Measurements from ENCODE around the gene UTP20. TPM values are rescaled to one million over a fixed set of nuclear protein-coding genes. Genes with fewer than 3 reads are reported as not detected.
"Not testable (repeated sequence)": the region's sequence is repeated elsewhere in the genome, so short reads cannot be mapped to it uniquely, and the experiment has no call there.

UTP20 gene
- total and polyA plus RNA-seq, 2 experiments from 2014 or later, result 2.0 to 11.6 TPM

DNA sequence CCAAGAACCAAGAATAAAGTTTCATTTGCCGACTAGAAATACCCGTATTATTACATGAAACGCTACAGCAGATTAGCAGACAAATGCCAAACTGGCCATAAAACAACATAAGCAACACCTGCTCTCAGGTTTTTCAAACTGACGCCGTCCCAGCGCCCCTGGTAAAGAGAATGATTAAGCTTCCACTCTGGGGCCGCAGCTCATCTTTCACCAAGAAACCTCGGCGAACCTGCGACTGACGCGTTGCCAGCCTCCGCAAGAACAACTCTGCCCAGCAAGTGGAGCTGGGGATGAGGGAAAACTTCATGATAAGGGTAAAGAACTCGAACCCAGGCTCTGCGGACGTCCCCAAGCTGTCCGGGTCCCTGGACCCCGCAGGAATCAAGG, 127.1 kb downstream of the UTP20 start:
- peaks cover 2% of the 10 kb centered on the region for H3K27me3 ChIP-seq
- TF ChIP-seq, protein P1, sequence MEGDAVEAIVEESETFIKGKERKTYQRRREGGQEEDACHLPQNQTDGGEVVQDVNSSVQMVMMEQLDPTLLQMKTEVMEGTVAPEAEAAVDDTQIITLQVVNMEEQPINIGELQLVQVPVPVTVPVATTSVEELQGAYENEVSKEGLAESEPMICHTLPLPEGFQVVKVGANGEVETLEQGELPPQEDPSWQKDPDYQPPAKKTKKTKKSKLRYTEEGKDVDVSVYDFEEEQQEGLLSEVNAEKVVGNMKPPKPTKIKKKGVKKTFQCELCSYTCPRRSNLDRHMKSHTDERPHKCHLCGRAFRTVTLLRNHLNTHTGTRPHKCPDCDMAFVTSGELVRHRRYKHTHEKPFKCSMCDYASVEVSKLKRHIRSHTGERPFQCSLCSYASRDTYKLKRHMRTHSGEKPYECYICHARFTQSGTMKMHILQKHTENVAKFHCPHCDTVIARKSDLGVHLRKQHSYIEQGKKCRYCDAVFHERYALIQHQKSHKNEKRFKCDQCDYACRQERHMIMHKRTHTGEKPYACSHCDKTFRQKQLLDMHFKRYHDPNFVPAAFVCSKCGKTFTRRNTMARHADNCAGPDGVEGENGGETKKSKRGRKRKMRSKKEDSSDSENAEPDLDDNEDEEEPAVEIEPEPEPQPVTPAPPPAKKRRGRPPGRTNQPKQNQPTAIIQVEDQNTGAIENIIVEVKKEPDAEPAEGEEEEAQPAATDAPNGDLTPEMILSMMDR (IDR thresholded peaks at IDR 0.05; ENCODE audit: poor library complexity), result no peak
- no peak for TF ChIP-seq EZH2phosphoT487 (IDR thresholded peaks at IDR 0.05; ENCODE audit: low read depth, severe bottlenecking, unreplicated experiment)
- TF ChIP-seq EZH2 (IDR thresholded peaks at IDR 0.05; ENCODE audit: borderline replicate concordance), result no peak
- peaks cover 25% of the 10 kb centered on the region for H4K20me1 ChIP-seq (ENCODE audit: insufficient read depth, poor library complexity, severe bottlenecking)
- H3K9me2 ChIP-seq (replicated peaks; ENCODE audit: insufficient read depth), result no peaks in the 10 kb centered on the region
- peak overlapping the region; percentile 96 for H3K27ac ChIP-seq
- 1% methylated on average over 18 of the region's 18 CpGs for WGBS (ENCODE audit: low lambda C conversion rate, missing lambda C conversion rate)
- peak overlapping the region; percentile 86 for H3K4me2 ChIP-seq
- H3K9me3 ChIP-seq (ENCODE audit: low read depth), result no peaks in the 10 kb centered on the region
- DNase-seq (ENCODE audit: low spot score), result peak; percentile 56
- peaks cover 8% of the 10 kb centered on the region for H3K4me1 ChIP-seq (ENCODE audit: insufficient read depth)
- peak overlapping the region; percentile 95 for H2AFZ ChIP-seq
- no peaks in the 10 kb centered on the region for H3K36me3 ChIP-seq (replicated peaks; ENCODE audit: insufficient read depth, low read depth)
- H3K79me2 ChIP-seq, result peaks cover 54% of the 10 kb centered on the region
- H3K4me3 ChIP-seq, result peak overlapping the region; percentile 75

DNA sequence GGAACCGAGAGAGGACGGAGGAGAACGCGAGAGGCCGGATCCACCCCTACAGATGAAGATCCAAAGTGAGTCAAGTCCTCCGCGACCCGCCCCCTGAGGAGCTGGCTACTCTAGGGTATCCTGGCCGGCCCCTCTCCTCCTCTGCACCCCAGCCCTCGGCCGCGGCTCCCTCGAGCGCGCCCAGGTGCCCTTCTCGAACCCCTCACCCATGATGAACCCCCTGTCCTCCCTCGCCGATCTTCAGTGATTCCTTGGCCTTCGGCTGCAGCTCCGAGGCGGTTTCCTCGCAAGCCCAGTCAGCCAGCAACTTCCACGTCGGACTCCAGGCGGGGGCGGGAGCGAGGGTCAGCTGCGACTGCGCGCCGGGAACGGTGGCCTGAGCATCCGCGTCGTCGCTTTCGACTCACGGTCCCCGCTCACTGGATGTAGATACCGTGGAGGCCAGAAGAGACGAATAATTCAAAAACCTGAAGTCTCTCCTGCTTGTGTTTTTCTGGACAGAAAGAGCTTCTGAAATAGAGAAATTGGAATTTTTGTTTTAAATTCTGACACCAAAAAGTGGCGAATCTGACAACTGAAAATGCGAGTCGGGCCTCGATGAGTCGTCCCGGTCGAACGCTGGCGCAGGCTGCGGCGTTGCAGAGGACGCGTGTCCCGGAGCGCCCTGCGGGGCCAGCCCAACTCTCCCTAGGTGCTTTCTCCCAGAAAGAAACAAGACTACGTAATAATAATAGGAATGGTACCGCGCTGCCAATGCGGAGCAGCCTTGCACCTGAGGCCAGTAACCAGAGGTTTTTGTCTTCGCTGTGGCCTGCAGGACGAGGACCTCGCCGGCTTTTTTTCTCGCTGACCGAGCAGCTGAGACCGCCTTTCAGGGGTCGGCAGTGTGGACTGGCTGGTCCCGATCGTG, 127.8 kb downstream of the UTP20 start, which contains the start of gene ARL1:
TSS of gene ARL1 (minus strand) at position 337 of the 910 bp plus-strand sequence. CDS start at position 210, 127 bp downstream.
- H3K4me1 ChIP-seq (ENCODE audit: insufficient read depth), result peaks cover 8% of the 10 kb centered on the region
- H4K20me1 ChIP-seq (ENCODE audit: insufficient read depth, poor library complexity, severe bottlenecking), result peaks cover 22% of the 10 kb centered on the region
- no peaks in the 10 kb centered on the region for H3K9me2 ChIP-seq (replicated peaks; ENCODE audit: insufficient read depth)
- TF ChIP-seq, protein P1 (IDR thresholded peaks at IDR 0.05; ENCODE audit: poor library complexity), result no peak
- TF ChIP-seq EZH2 (IDR thresholded peaks at IDR 0.05; ENCODE audit: borderline replicate concordance), result no peak
- no peak for TF ChIP-seq EZH2phosphoT487 (IDR thresholded peaks at IDR 0.05; ENCODE audit: low read depth, severe bottlenecking, unreplicated experiment)
- DNase-seq (ENCODE audit: low spot score), result peak; percentile 92
- under 1% methylated on average over 68 of the region's 71 CpGs for WGBS (ENCODE audit: low lambda C conversion rate, missing lambda C conversion rate)
- H3K36me3 ChIP-seq (replicated peaks; ENCODE audit: insufficient read depth, low read depth), result no peaks in the 10 kb centered on the region
- H2AFZ ChIP-seq, result peak within 1 kb of the TSS; percentile 95
- peak within 1 kb of the TSS; percentile 86 for H3K4me2 ChIP-seq
- peaks cover 3% of the 10 kb centered on the region for H3K27me3 ChIP-seq
- peak within 1 kb of the TSS; percentile 96 for H3K27ac ChIP-seq
- H3K79me2 ChIP-seq, result peaks cover 47% of the 10 kb centered on the region
- H3K4me3 ChIP-seq, result peak within 1 kb of the TSS; percentile 75
- H3K9me3 ChIP-seq (ENCODE audit: low read depth), result no peaks in the 10 kb centered on the region

DNA sequence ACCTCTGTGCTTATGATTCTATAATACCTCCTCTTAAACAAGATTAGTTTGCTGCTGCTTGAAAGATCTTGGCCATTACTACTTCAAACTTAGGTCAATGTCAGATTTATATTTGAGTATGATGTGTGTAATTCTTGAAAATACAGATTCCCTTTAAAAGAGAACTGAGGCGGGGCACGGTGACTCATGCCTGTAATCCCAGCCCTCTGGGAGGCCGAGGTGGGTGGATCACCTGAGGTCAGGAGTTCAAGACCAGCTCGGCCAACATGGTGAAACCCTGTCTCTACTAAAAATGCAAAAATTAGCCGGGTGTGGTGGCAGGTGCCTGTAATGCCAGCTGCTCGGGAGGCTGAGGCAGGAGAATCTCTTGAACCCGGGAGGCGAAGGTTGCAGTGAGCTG, 130.3 kb downstream of the UTP20 start:
- not testable (repeated sequence) for H2AFZ ChIP-seq; H3K36me3 ChIP-seq (replicated peaks; ENCODE audit: insufficient read depth, low read depth); H3K27ac ChIP-seq; H3K4me2 ChIP-seq; H3K9me2 ChIP-seq (replicated peaks; ENCODE audit: insufficient read depth); DNase-seq (ENCODE audit: low spot score); H3K9me3 ChIP-seq (ENCODE audit: low read depth); H3K4me1 ChIP-seq (ENCODE audit: insufficient read depth); H3K27me3 ChIP-seq; H3K4me3 ChIP-seq
- Histone ChIP-seq H4K20me1 (ENCODE audit: insufficient read depth, poor library complexity, severe bottlenecking) (peaks cover 13% of the 10 kb centered on the region), H3K79me2 (peaks cover 23% of the 10 kb centered on the region)
- WGBS (ENCODE audit: low lambda C conversion rate, missing lambda C conversion rate), result 80% methylated on average over 8 of the region's 8 CpGs

- no peaks in the 10 kb centered on the region for H3K79me2 ChIP-seq
- H3K36me3 ChIP-seq (replicated peaks; ENCODE audit: insufficient read depth, low read depth), result no peaks in the 10 kb centered on the region
- 17% methylated on average over 2 of the region's 2 CpGs for WGBS (ENCODE audit: low lambda C conversion rate, missing lambda C conversion rate)
- peak; percentile 72 for DNase-seq (ENCODE audit: low spot score)
- H3K9me2 ChIP-seq (replicated peaks; ENCODE audit: insufficient read depth), result no peaks in the 10 kb centered on the region
- H3K9me3 ChIP-seq (ENCODE audit: low read depth), result no peaks in the 10 kb centered on the region
- no peak overlapping the region for H3K4me3 ChIP-seq
- no peaks in the 10 kb centered on the region for H3K4me1 ChIP-seq (ENCODE audit: insufficient read depth)
- peaks cover 3% of the 10 kb centered on the region for H3K27me3 ChIP-seq
- no peak overlapping the region for H3K27ac ChIP-seq
- no peak overlapping the region for H3K4me2 ChIP-seq
- no peak for TF ChIP-seq EZH2phosphoT487 (IDR thresholded peaks at IDR 0.05; ENCODE audit: low read depth, severe bottlenecking, unreplicated experiment)
- TF ChIP-seq, protein P1 (IDR thresholded peaks at IDR 0.05; ENCODE audit: poor library complexity), result peak; percentile 72
- no peak overlapping the region for H2AFZ ChIP-seq
- no peaks in the 10 kb centered on the region for H4K20me1 ChIP-seq (ENCODE audit: insufficient read depth, poor library complexity, severe bottlenecking)
Observed at GRCh38 chr12:101414533-101415119, 134.7 kb downstream of the UTP20 start.

Data from hepatocyte (in vitro differentiated cells).